Measurements from ENCODE around the gene ARAP1. TPM values are rescaled to one million over a fixed set of nuclear protein-coding genes. Genes with fewer than 3 reads are reported as not detected.
A peak's percentile ranks its signal among the peaks of the same experiment; 100 is the strongest.

ARAP1 gene
- total RNA-seq, 2 donors from 2014 or later, result 74.4 to 88.3 TPM

GRCh38 chr11:72750086-72750485 lies 2.1 kb downstream of the ARAP1 start:
- H3K4me1 Mint-ChIP-seq, result peaks cover 17% of the 10 kb centered on the region
- no peak overlapping the region for H3K4me3 Mint-ChIP-seq
- no peak overlapping the region for H3K27ac ChIP-seq (ENCODE audit: low read depth, low read length)
- WGBS, 2 experiments (ENCODE audit: insufficient coverage in 1 of 2, insufficient read length in 1 of 2), result 96% methylated on average over 8 of the region's 9 CpGs; no CpG with 5 or more reads in 1 of the 2 experiments
- H3K4me1 ChIP-seq (ENCODE audit: control insufficient read depth, insufficient read depth, low read length), result peaks cover 6% of the 10 kb centered on the region
- H3K9me3 Mint-ChIP-seq, result no peaks in the 10 kb centered on the region
- H3K27ac Mint-ChIP-seq, result no peak overlapping the region
- no peaks in the 10 kb centered on the region for H3K9me3 ChIP-seq (ENCODE audit: control insufficient read depth, low read length)
- no peak for DNase-seq
- peaks cover 13% of the 10 kb centered on the region for H3K27me3 Mint-ChIP-seq (ENCODE audit: insufficient read depth)
- H3K4me3 ChIP-seq (ENCODE audit: low read length), result no peak overlapping the region
- H3K27me3 ChIP-seq (ENCODE audit: control insufficient read depth, insufficient read depth, low read length, poor library complexity, severe bottlenecking), result no peaks in the 10 kb centered on the region
- H3K9ac ChIP-seq (ENCODE audit: extremely low read depth, low read length, poor library complexity, severe bottlenecking), result no peak overlapping the region
- peaks cover 9% of the 10 kb centered on the region for H3K36me3 Mint-ChIP-seq (ENCODE audit: low read depth)
- H3K36me3 ChIP-seq (ENCODE audit: control insufficient read depth, insufficient read depth, low read length), result no peaks in the 10 kb centered on the region
- no peak for TF ChIP-seq CTCF (conservative IDR thresholded peaks at IDR 0.05)

- Mint-ChIP-seq H3K27me3 (ENCODE audit: insufficient read depth) (no peaks in the 10 kb centered on the region), H3K27ac (peak overlapping the region; percentile 39), H3K9me3 (no peaks in the 10 kb centered on the region), H3K4me1 (peaks cover 25% of the 10 kb centered on the region), H3K36me3 (ENCODE audit: low read depth) (peaks cover 12% of the 10 kb centered on the region), H3K4me3 (no peak overlapping the region)
- H3K27me3 ChIP-seq (ENCODE audit: control insufficient read depth, insufficient read depth, low read length, poor library complexity, severe bottlenecking), result no peaks in the 10 kb centered on the region
- peaks cover 3% of the 10 kb centered on the region for H3K36me3 ChIP-seq (ENCODE audit: control insufficient read depth, insufficient read depth, low read length)
- DNase-seq, result no peak
- H3K9me3 ChIP-seq (ENCODE audit: control insufficient read depth, low read length), result no peaks in the 10 kb centered on the region
- H3K9ac ChIP-seq (ENCODE audit: extremely low read depth, low read length, poor library complexity, severe bottlenecking), result no peak overlapping the region
- no peak for TF ChIP-seq CTCF (conservative IDR thresholded peaks at IDR 0.05)
- H3K27ac ChIP-seq (ENCODE audit: low read depth, low read length), result no peak overlapping the region
- peaks cover 6% of the 10 kb centered on the region for H3K4me1 ChIP-seq (ENCODE audit: control insufficient read depth, insufficient read depth, low read length)
- whole genome bisulfite sequencing, 2 experiments (ENCODE audit: insufficient coverage in 1 of 2, insufficient read length in 1 of 2), result 86 to 90% methylated on average over 5 to 6 of the region's 6 CpGs
- no peak overlapping the region for H3K4me3 ChIP-seq (ENCODE audit: low read length)
These were observed 4.8 kb downstream of the ARAP1 start for GRCh38 chr11:72747289-72747855.

- Histone ChIP-seq H3K4me3 (ENCODE audit: low read length) (no peak overlapping the region), H3K27ac (ENCODE audit: low read depth, low read length) (no peak overlapping the region), H3K9ac (ENCODE audit: extremely low read depth, low read length, poor library complexity, severe bottlenecking) (no peak overlapping the region), H3K36me3 (ENCODE audit: control insufficient read depth, insufficient read depth, low read length) (peaks cover 3% of the 10 kb centered on the region), H3K4me1 (ENCODE audit: control insufficient read depth, insufficient read depth, low read length) (peaks cover 10% of the 10 kb centered on the region), H3K27me3 (ENCODE audit: control insufficient read depth, insufficient read depth, low read length, poor library complexity, severe bottlenecking) (no peaks in the 10 kb centered on the region), H3K9me3 (ENCODE audit: control insufficient read depth, low read length) (no peaks in the 10 kb centered on the region)
- TF ChIP-seq CTCF (conservative IDR thresholded peaks at IDR 0.05), result no peak
- Mint-ChIP-seq H3K9me3 (no peaks in the 10 kb centered on the region), H3K27me3 (ENCODE audit: insufficient read depth) (no peaks in the 10 kb centered on the region), H3K36me3 (ENCODE audit: low read depth) (peaks cover 12% of the 10 kb centered on the region), H3K27ac (peak overlapping the region; percentile 39), H3K4me3 (no peak overlapping the region), H3K4me1 (peaks cover 30% of the 10 kb centered on the region)
- DNase-seq, result no peak
- WGBS, 2 experiments (ENCODE audit: insufficient coverage in 1 of 2, insufficient read length in 1 of 2), result 89 to 96% methylated on average over 3 of the region's 3 CpGs
These were observed 5.4 kb downstream of the ARAP1 start for GRCh38 chr11:72746821-72747220.

All from endodermal cell (in vitro differentiated cells).